ENCODE results near the gene CLMP.
"Not testable (repeated sequence)": the region's sequence is repeated elsewhere in the genome, so short reads cannot be mapped to it uniquely, and the experiment has no call there.

Gene CLMP

DNA sequence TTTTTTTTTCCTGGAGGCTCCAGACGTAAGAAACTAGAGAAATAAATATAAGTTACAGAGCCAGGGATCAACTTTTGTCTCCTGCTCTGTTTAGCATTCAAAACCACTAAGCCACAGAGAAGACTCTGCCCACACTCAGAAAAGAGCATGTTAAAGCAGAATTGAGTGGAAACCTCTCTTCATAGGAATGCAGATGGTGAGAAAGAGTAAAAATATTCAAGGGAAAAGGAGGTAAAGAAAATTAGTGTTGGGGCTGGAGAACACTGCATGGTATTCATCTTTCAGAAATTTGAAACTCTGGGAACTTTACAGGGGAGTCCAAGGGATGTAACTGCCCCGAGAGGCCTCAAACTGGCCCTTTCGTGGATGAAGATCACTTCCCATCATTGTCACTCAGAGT lies 65.1 kb downstream of the CLMP start:
- no peak for DNase-seq

DNA sequence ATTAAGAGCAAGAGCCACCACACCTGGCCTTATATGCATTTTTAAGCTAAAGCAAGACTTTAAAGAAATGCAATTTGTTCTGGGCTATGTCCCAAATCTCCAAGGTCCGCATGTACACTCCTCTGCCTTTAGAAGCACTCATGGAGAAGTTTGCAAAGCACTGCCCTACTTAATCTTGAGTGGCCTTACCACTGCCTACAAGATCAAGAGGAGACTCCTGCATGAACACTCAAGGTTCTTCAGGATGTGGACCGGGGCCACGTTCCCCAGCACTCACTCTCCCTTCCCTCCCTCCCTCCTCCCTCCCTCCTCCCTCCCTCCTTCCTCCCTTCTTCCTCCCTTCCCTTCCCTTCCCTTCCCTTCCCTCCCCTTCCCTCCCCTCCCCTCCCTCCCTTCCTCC lies 69.9 kb downstream of the CLMP start:
- no peak for DNase-seq

DNA sequence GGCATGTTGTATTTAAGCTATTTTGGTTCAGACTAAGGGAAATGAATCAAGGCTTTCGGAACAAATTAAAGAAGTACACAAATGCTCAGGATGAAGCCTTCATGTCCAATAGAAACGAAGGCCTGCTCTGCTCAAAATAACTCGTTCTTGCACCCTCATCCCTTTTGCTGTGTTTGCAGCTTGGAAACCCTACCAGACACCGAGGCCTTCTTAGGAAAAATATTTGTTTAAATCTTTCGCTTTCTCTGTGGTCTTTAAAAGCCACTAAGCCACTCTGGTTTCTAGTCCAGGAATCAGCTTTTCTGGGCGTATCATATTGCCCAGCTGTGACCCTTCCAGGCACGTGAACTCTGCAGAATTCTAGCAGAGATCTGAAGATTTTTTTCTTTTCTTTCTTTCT lies 72.2 kb downstream of the CLMP start:
- DNase-seq = no peak

DNA sequence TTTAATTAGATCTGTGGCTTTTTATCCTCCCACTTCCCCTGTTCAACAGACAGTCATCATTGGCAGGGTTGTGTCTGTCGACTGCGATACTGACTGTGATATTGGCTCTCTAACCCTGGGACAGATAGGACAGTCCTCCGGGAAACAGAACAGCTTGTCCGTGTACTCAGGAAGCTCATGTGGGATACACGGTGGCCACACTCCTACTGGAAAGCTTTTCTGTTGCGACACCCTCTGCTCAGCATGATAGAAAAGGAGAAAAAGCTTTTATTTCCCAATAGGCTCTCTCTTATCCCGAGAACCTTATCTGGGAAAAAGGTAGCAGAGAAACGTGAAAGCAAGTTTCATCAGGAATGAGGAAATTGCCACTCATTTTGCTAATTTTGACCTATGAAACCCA lies 72.7 kb downstream of the CLMP start:
- DNase-seq = no peak

DNA sequence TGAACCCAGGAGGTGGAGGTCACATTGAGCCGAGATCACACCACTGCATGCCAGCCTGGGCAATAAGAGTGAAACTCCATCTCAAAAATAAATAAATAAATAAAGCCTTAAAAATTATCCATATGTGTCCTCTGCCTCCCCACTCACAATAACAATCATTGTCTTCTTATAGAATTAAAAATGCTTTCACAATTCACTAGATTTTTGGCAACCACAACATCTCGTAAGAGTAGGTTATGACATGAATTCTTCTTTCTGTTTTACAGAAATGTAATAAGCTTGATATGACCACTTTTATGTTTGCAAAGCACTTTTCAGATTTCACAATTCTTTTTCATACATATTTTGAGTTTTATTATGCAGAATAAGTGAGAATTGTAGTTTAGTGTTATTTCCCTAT lies 78.6 kb downstream of the CLMP start:
- DNase-seq = no peak

DNA sequence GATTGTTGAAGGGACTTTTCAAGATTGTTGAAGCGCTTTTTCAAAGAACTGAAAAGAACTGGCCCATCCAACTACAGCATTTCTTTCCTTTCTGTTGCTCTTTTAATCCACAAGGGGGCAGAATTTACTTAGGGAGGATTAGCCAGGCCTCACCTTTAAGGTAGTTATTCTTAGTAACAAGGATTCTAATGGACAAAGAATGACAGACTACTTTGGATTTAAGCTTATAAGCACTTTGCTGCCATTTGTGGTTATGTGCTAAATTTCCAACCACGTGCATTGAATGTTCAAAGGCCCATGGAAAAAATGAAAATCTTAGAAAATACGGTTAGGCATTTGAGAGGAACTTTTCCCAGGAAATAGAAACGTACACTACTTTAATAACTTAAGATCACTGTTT lies 83.6 kb downstream of the CLMP start:
- DNase-seq = peak; percentile 5

DNA sequence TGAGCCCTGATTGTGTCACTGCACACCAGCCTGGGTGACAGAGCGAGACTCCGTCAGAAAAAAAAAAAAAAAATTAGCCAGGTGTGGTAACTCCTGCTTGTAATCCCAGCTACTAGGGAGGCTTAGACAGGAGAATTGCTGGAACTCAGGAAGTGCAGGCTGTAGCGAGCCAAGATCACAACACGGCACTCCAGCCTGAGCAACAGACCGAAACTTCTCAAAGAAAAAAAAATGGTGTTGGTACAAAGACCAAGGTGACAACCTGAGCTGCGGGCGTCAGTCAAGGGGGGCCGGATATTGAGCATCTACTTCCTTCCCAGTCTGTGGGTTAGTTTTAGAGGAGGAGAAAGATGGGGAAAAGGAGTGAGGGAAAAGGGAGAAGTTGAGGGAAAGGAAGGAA lies 84.7 kb downstream of the CLMP start:
- DNase-seq = no peak

DNA sequence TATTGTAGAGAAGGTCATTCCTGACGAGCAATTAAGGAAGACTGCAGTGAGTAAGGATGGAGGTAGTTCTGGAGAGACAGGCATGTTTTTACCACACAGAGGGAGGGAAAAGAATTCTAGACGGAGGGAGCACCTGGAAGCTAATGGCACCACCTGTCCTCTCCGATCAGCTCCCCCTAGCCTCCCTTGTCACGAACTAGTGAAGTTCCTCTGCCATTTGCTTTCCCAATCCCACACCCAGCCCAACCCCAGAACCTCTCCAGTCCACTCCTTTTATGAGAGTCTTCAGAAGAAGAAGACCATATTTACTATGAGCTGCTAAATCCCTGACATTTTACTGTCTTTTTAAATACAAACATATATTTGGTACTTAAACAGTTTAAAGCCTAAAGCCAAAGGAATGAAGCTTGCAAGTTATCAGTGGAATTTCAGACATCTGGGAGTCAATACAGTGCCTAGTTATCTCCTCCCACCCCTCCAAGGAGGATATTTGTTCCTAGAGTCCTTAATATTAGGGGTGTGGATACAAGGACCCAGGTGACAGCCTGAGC lies 87.0 kb downstream of the CLMP start:
- DNase-seq = no peak

DNA sequence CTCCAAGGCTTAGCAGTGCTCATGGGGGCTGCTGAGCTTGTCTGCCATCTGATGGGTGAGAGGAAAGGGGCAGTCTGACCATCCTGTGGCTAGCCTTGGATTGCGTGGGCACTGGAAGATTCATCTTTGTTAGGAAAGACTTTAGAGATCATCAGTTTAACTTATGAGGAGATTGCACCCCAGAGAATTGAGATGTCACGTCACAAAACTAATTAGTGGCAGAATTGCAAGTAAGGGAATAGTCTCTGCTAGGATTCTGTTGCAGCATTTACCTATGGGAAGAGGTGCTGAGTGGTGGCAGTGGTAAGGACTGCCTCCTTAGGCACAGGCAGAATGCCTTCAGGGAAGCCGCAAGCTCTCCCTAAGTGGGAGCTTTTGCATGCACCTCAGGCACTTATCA lies 90.4 kb downstream of the CLMP start:
- no peak for DNase-seq

DNA sequence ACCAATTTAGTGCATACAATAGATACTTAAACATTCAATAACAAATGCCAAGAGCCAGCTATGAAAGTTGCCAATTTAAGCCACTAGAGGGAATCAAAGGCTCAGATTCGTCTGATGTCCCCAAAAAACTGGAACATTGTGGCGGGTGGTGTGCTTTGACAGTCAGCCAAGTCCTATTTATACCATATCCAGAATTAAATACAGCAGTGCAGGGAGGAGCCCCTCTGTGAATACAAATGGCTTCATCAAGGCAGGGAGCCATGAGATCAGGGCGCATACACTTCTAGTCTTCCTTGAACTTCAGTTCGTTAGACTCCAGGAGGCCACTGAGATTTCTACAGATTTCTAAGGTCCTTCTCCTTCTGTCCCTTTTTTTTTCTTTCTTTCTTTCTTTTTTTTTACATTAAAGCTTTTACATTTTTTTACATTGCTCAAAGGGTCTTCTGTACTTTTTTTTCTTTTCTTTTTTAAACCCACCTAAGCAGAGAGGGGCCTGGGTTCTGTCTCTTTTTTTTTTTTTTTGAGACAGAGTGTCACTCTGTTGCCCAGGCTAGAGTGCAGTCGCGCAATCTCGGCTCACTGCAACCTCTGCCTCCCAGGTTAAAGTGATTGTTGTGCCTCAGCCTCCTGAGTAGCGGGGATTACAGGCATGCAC lies 91.6 kb downstream of the CLMP start:
- peak; percentile 88 for DNase-seq

DNA sequence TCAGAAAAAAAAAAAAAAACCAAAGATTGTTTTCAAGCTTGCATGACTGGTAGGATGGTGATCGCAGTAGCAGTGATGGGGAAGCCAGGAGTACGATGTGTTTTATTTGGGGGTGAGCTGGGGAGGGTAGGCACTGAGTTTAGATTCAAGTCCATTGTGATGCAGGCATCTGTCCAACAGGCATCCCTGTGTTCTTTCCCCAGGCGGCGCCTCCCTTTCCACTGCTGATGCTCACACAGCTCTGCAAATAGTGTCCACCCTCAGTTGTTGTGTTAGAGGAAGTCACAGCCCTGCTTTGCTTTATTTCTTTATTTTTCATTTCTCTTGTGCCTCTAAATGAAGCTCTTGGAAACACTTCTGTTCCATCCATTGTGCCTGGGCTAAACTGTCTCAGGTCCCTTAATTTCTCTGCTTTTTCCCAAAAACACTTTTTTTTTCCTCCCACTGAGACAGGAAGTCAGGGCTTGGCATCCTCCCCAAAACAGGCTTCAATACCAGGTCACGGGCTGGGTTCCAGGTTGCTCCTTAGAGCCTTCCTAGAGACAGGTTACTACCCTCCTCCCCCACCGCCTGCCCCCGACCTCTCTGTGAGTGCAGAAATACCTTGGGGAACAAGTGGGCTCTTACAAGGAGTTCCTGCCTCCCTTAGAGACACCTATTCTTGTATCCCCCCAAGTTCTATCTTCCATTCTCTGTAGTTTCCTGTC lies 94.5 kb downstream of the CLMP start:
- no peak for DNase-seq

DNA sequence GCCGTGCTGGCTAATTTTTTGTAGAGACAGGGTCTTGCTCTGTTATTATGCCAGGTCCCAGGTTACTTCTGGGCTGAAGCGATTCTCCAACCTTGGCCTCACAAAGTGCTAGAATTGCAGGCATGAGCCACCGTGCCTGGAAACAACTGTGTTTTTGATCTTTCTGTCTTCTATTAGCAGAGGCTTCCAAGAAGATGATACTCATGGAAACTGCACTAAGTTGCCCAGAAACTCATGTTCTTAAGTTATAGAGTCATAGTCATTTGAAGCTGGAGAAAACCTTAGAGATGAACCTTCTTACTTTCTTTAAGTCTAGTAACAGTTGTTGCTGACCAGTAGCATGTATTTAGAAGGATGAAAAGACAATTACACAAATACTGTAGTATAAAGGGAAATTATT lies 96.1 kb downstream of the CLMP start:
- no peak for DNase-seq

DNA sequence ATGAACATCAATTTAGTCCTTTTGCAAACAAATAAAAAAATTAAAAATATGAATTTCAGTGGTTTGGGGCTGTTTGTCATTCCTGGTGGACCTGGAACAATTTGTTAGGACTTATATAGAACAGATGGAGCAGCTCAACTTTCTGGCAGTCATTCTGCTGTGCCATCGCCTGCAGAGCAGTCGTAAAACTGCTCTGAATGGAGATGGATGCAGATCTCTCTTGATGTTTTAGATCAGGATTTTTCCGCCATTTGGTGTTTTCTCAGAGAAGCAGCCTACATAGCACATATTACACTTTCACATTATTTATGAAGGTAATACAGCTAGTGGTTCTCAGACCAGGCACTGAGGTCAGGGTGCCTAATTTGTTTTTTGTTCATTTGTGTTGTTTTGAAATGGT lies 101.3 kb downstream of the CLMP start:
- DNase-seq = peak; percentile 23

DNA sequence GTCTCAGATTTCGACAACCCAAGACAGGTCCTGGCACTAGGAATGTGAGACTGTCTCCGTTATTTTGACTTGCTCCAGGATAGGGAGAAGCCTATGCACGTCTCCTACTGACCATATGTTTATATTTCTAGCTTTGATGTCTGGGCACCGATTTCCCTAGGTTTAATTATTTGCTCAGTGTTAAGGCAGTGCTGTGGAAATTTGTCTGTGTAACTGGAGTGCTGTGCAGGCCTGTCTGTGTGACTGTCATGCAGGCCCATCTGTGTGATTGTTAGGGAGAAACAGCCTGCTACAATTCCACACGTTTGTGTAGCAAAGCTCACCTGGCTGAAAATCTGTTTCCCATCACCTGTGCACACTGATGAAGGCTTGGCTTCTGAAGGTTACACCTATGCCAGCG lies 103.5 kb downstream of the CLMP start:
- no peak for DNase-seq

DNA sequence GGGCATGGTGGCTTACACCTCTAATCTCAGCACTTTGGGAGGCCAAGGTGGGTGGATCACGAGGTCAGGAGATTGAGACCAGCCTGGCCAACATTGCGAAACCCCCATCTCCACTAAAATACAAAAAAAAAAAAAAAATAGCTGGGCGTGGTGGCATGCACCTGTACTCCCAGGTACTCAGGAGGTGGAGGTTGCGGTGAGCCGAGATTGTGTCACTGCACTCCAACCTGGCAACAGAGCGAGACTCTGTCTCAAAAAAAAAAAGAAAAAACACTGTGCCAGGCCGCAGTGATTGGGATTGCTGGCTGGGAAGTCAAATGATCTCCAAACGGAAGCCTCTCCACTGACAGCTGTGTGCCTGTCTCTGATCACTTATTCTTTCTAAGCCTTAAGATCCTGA lies 104.9 kb downstream of the CLMP start:
- DNase-seq = not testable (repeated sequence)

DNA sequence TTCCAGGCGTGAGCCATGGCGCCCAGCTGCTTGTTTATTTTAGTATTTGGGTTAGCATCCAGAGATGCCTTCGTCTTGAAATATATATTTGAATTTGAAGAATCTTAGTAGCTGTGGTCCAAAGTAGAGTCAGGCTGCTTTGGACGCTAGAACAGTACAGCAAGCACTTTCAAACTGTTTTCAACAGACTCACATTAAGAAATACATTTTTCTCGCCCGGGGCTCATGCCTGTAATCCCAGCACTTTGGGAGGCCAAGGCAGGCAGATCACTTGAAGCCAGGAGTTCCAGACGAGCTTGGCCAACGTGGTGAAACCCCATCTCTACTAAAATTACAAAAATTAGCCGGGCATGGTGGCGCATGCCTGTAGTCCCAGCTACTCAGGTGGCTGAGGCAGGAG lies 106.2 kb downstream of the CLMP start:
- DNase-seq = not testable (repeated sequence)

DNA sequence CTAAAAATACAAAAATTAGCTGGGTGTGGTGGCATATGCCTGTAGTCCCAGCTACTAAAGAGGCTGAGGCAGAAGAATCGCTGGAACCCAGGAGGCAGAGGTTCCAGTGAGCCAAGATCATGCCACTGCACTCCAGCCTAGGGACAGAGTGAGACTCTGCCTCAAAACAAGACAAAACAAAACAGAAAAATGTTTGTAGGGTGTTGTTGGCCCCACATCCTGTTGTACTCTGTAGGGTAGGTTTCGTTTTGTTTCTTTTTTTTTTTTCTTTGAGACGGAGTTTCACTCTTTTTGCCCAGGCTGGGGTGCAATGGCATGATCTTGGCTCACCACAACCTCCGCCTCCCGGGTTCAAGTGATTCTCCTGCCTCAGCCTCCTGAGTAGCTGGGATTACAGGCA lies 107.4 kb downstream of the CLMP start:
- DNase-seq = not testable (repeated sequence)

DNA sequence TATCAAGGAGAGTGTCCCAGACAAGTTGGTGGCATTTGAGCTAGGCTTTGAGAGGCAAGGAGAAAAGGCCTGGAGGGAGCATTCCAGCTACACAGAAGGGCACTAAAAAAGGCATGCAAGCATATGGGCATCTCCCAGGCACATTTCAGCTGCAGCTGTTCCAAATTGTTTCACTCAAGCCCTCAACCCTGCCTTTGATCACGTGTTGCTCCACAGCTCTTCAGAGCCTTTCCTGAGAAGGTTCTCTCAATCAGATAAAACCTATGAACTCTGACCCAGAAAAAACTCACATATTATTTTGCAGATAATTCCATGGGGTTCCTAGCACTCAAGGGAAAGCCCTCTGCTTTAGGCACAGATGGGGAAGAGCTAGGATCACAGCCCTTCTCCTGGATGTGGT lies 108.7 kb downstream of the CLMP start:
- peak; percentile 59 for DNase-seq

DNA sequence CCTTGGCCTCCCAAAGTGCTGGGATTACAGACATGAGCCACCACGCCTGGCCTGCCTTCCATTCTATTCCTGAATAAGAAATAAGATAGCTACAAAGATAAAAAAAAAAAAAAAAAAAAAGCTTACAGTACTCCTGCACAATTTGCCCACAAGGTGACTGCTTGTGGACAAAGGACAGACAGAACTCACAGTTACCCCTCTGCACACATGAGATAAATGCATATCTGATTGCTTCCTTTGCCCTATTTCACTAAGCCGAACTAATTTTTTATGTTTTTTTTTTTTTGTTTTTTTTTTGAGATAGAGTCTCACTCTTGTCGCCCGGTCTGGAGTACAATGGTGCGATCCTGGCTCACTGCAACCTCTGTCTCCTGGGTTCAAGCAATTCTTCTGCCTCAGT lies 109.6 kb downstream of the CLMP start:
- DNase-seq = no peak

DNA sequence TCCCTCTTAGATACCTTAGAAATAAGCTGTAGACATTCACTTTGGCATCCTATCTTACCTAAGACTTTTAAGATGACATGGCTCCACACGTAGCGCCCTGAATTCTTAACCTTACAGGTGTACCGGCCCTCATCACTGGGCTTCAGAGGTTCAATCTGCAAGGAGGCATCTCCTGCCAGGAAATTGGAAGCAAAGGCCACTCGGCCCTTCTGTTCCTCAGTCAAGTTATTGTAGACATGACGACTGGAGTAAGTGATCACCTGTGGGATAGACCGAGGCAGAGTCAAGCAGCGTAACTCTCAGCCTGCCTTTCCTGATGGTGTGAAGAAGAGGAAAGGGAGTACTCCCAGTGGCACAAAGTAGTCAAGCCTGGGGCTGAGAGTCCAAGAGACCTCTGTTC lies 110.6 kb downstream of the CLMP start:
- DNase-seq = no peak

DNA sequence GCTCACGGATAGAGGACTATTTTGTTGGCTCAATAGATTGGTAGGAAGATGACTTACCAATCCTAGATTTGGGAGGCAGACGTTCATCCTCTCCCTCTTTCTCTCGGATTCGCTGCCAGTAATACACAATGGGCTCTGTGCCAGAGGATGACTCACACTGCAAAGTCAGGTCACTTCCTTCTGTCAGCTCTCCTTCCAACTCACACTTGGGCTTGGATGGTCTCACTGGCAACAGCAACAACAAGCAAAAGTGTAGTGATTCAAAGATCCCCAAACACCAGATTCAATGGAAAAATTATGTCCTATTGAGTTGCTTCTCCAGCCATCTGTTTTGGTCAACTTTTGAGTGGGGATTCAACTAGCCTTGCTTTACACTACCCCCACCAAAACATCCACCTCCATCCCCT lies 111.4 kb downstream of the CLMP start:
- DNase-seq = peak; percentile 49

DNA sequence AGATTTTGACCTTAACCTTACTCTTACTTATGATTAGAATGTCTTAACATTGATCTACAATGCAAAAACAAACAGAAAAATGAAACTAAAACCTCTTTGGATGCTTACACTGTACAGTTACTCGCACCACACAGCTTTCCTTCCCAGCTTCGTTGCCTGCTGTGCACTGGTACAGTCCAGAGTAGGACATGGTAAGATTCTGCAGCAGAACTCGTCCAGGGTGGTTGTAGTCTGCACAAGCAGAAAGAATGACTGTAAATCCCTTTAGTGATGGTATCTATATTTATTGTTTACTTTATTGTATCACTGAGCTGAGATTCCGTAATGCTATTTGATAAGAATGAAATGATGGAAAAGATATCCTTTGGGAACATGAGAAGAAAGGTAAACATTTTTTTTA lies 112.1 kb downstream of the CLMP start:
- no peak for DNase-seq

DNA sequence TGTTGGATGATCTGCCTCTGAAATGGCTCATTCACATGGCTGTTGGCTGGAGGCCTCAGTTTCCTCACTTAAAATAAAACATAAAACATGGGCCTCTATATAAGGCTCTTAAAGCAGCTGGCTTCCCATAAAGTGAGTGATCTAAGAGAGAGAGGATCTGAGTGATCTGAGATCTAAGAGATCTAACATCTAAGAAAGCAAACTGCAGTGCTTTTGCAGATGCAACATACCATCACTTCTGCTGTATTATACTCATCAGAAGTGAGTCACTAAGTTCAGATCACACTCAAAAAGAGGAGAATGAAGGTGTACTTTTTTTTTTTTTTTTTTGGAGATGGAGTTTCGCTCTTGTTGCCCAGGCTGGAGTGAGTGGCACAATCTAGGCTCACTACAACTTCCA lies 115.0 kb downstream of the CLMP start:
- DNase-seq = no peak

DNA sequence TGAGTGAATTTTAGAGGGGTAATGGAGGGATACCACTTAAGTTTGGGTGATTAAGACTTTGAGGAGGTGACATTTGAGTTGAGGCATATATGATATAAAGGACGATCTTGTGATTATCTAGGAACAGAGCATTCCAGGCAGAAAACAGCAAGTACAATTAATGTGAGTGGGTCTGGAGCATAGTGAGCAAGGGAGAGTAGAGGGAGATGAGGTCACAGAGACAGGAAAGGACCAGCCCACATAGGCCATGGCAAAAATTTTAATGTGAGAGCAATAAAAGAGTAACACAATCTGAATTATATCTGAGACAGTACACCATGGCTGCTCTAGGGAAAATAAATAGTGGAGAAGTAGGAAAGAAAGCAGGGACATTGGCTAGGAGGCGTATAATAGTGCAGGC lies 118.6 kb downstream of the CLMP start:
- DNase-seq = no peak

Measured in NCI-H1694 (cell line).